ENCODE measurements around the gene KIF26B.
"Not testable (repeated sequence)": the region's sequence is repeated elsewhere in the genome, so short reads cannot be mapped to it uniquely, and the experiment has no call there.

The KIF26B gene

DNA sequence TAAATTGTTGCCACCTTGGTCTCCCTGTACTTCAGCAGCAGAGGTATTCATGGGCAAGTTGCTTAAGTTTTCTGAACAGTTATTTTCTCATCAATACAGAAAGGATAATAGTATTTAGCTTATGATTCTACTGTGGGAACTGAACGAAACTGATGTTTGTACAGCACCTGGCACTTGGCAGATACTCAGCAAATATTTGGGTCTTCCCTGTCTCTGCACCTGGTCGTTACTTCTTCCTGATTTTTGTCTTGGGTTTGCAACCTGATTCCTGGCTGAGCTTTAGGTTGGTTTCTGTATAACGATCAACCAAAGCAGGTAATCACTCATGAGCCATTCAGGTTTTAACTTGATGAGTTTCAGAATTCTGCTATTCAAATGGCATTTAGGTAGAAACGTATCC lies 490.6 kb downstream of the KIF26B start:
- in situ Hi-C loops (cut with HindIII; ENCODE audit: low pct_ligation_motif_present, low pct_unique_long_range_greater_than_20kb, low sequenced_read_pairs) = no loop called here
- DNase-seq = no peak

DNA sequence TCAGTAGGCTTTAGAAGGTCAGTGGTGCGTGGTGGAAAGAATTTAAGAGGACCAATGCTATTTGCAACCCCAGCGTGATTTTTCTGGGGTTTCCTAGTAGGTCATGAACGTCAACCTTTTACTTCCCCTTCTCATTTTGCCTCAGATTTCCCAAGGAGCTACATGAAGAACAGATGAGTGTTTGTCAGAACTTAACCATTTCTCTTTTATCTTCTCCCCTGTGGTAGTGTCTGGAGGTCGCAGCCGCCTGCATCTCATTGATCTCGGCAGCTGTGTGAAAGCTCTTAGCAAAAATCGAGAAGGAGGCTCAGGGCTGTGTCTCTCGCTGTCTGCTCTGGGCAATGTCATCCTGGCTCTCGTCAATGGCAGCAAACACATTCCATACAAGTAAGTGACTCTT lies 491.1 kb downstream of the KIF26B start:
- in situ Hi-C loops (cut with HindIII; ENCODE audit: low pct_ligation_motif_present, low pct_unique_long_range_greater_than_20kb, low sequenced_read_pairs) = no loop called here
- DNase-seq = no peak

DNA sequence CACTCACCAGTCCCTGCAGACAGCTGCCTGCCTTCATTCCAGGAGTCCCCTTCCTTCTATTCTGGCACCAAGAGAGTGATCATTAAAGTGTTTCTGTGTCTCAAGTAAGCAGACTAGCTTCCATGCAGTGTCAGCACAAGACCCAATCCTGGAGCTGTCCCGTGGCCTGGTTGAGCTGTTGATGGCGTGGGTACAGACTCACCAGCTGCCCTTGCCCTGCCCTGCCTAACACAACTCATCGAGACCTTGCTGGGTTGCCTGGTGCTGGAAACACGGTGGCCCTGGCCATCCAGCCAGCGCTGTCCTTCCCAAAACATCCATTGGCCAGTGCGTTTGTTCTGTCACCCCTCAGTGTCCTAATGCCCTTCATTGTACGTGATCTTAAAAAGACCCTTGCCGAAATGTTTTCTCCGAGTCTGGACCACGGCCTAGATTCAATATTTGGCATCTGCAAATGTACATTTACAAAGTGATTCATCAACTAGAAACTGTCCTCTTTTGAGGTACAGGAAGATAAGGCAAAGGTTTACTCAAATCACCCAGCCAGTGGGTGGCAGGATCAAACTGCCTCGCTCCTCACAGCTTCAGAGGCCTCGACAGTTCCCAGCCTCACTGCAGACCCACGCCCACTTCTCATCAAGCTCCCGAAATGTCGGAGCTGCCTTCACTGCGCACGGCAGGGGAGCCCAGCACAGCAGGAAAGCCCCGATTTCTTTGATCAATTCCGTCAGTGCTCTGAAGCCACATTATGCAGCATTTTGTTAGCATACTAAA lies 494.2 kb downstream of the KIF26B start:
- in situ Hi-C loops (cut with HindIII; ENCODE audit: low pct_ligation_motif_present, low pct_unique_long_range_greater_than_20kb, low sequenced_read_pairs) = no loop called here
- DNase-seq = no peak

DNA sequence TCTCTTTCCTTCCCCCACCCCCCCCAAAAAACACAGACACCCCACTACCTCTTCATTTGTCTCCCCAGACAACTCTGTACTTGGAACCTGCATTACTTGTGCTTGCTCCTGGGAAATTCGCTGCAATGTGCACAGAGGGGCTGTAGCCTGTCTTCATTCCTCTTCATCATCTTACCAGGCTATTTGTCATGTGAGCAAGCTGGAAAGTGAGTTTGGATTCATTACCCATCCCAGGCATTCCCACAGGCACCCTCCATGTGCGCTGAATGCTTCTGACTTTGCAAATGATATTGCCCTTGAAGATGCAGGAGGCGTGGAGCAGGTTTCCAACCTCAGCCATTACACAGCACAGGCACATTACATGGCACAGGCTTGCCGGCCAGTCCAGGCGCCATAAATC lies 494.9 kb downstream of the KIF26B start:
- no peak for DNase-seq
- in situ Hi-C loops (cut with HindIII; ENCODE audit: low pct_ligation_motif_present, low pct_unique_long_range_greater_than_20kb, low sequenced_read_pairs) = no loop called here

DNA sequence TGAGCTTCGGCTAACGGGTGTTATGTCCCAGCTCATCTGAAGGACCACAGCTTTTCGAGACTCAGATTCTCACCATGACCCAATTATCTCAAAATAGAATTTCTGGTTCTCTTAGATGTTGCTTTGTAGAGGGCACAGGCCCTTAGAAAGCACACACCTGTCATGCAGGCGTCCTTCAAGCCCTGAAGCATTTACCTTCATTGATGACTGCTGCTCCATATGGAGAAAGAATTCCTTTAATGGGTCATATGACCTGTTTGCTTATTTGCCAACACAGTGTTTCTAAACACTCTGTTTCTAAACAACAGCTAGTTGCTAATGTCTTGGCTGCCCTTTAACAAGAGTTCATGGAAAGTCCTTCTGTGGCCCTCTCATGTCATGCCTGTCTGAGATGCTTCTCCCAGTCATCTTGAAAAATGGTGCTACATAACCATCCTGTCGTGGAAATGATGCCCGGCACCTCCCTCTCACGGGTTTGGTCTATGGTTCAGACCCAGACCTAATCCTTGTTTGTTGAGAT lies 495.7 kb downstream of the KIF26B start:
- no peak for DNase-seq
- in situ Hi-C loops (cut with HindIII; ENCODE audit: low pct_ligation_motif_present, low pct_unique_long_range_greater_than_20kb, low sequenced_read_pairs) = no loop called here

DNA sequence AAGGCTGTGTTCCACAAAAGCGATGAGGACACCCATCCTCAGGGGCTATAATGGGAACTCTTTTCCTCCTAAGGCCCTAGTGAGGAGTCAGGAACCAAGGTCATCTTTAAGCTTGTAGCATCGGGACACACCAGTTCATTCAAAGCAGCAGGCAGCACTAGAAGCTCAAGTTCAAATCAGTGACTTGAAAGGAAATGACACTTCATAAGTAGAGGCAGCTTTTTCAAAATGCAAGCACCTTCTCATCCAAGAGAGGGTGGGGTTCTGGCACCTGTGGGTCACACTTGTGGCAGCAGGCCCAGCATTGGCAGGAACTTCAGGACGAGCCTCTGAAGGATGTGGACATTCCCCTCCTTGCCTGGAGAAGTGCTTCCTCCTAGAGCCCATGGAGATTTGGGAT lies 496.3 kb downstream of the KIF26B start:
- in situ Hi-C loops (cut with HindIII; ENCODE audit: low pct_ligation_motif_present, low pct_unique_long_range_greater_than_20kb, low sequenced_read_pairs) = no loop called here
- DNase-seq = no peak

DNA sequence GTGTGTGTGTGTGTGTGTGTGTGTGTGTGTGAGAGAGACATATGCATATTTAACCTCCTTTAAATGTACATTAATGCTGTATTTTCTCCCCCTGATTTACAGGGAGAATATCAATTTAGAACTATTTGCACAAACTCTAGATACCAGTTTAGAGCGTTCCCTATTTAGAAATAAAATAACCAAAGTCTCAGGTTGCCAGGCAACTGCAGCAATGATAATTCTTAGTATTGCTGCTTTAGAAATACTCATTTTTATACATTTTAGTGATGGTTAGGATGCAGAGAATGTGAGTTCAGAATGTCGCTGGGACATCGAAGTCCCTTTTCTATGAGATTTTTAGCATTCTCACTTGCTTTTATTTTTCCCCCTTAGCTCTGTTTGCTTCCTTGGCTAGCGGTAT lies 497.3 kb downstream of the KIF26B start:
- in situ Hi-C loops (cut with HindIII; ENCODE audit: low pct_ligation_motif_present, low pct_unique_long_range_greater_than_20kb, low sequenced_read_pairs) = no loop called here
- DNase-seq = no peak

DNA sequence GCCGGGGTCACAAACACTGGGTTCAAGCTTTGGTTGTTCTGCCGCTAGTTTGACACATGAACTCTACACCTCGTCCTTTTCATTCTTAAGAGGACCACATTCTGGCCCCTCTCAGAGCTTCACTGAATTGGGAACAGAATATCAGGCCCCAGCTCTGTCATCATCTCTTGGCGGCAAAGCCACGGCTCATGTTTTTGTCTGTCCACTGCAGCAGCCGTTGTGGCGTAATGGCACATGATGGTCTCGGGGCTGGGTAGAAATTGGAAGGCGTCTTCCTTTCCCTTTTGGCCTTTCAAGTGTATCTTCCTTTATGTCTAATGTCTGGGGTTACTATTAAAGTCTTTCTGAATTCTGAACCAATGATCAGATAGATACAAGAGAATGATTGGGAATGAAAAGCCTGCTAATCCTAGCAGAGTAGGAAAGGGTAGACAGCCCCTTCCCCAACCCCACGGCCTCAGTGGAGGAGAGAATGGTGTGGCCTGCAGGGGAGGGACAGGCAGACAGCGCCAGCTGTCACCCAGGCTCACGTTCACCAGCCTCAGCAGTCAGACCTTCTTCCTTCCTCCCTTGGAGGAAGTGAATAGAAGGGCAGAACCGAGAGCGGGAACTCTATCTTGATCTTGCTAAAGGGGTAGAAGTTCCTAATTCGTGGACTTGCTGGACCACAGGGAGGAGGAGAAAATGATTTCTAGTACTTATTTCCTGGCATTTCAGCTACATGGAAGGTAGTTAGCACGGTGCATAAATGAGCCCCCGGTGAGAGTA lies 498.1 kb downstream of the KIF26B start:
- in situ Hi-C loops (cut with HindIII; ENCODE audit: low pct_ligation_motif_present, low pct_unique_long_range_greater_than_20kb, low sequenced_read_pairs) = no loop called here
- DNase-seq = no peak

DNA sequence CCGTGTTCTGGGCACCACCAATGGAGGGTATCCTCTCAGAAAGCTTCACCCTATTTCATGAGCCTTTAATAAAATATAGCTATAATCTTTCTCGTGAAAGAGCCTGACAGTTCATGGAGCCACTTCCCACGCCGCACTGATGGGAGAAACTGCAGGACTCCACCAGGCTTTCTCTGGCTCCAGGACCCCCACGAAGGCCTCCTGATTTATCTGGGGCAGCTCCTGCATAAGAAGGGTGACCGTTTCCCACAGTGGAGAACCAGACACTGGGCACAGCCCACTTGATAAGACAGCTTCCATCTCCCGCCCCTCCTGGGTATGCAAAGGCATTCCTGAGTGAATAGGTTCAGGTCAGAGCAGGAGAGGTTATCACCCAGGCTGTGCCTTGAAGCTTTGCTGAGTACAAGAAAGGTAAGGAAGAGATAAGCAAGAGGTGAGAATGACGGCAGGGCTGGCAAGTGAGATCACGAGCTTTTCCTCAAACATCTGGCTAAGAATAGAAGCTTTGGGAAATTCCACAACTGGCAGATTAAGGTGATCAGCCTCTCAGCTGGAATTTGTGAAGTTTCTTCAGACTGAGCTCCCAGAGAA lies 499.8 kb downstream of the KIF26B start:
- DNase-seq = no peak

DNA sequence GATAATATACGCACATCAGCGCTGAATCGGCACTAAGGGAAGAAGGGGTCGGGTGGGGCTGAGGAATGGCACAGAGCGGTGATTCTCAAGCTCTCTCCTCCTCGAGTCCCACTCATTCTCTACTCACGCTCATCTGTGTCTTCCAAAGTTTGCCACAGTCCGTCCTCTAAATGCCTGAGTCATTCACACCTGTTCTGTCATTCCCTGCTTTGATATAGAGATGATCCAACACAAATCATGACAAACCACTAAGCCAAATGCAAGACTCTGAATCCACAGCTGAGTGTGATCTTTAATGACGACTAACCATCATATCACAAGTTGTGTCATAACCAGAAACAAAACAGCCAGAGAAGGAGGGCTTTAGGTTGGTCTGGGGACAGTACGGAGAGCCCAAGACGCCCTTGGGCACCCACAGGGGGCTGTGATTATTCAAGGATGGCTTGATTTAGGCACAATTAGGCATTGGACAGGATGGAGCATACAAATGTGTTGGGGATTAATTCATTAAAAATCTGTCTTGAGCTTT lies 501.5 kb downstream of the KIF26B start:
- in situ Hi-C loops (cut with HindIII; ENCODE audit: low pct_ligation_motif_present, low pct_unique_long_range_greater_than_20kb, low sequenced_read_pairs) = no loop called here
- DNase-seq = no peak

More for the DNA sequence above, 499.8 kb downstream of the KIF26B start:
- in situ Hi-C loops (cut with HindIII; ENCODE audit: low pct_ligation_motif_present, low pct_unique_long_range_greater_than_20kb, low sequenced_read_pairs) = no loop called here

DNA sequence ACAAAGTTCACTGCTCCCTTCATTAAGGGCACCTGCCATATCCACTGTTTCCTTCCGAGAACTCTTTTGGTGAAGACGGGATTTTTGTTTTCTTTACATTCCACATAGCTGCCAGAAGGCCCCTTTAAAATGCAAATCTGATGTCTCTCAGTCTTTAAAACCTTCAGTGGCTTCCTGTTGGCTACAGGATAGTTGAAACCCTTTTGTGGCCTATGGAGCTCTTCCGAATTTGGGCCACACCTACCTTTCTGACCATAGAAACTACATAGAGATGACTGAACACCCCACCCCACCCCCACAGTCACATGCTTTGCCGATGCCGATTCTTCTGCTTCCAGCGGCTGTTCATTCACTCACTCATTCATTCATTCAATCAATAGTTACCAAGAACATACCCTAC lies 502.6 kb downstream of the KIF26B start:
- DNase-seq = no peak
- in situ Hi-C loops (cut with HindIII; ENCODE audit: low pct_ligation_motif_present, low pct_unique_long_range_greater_than_20kb, low sequenced_read_pairs) = no loop called here

DNA sequence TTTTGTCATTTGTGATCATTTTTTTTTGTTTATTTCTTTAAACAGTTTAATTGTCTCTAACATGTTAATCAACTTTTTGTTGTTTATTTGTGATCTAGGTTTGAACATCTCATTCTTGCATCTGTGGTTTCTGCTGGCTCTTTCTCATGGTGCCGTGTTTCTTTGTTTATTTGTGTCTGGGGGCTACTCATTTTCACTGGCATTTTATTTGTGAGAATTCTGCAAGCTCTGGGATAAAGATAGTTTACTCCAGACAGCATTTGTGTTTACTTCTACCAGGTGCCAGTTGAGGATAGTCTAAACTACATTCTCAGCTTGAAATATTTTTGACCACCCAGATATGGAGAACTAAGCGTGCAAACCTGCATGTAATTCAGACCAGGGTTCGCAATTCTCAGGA lies 508.6 kb downstream of the KIF26B start:
- DNase-seq = no peak

DNA sequence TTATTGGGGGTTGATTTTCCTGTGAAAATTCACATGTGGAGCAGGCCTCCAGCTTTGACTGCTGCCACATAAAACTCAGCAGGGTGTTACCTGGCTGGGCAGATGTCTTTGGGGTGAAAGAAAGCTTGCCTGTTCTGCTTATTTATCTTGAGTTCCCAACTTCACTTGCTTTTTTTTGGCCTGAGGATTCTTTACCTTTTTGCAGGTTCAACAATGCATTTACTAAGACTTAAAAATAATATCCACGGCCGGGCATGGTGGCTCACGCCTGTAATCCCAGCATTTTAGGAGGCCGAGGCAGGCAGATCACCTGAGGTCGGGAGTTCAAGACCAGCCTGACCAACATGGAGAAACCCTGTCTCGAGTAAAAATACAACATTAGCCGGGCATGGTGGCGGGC lies 509.1 kb downstream of the KIF26B start:
- in situ Hi-C loops (cut with HindIII; ENCODE audit: low pct_ligation_motif_present, low pct_unique_long_range_greater_than_20kb, low sequenced_read_pairs) = no loop called here
- DNase-seq = no peak

More for the DNA sequence above, 508.6 kb downstream of the KIF26B start:
- in situ Hi-C loops (cut with HindIII; ENCODE audit: low pct_ligation_motif_present, low pct_unique_long_range_greater_than_20kb, low sequenced_read_pairs) = no loop called here

DNA sequence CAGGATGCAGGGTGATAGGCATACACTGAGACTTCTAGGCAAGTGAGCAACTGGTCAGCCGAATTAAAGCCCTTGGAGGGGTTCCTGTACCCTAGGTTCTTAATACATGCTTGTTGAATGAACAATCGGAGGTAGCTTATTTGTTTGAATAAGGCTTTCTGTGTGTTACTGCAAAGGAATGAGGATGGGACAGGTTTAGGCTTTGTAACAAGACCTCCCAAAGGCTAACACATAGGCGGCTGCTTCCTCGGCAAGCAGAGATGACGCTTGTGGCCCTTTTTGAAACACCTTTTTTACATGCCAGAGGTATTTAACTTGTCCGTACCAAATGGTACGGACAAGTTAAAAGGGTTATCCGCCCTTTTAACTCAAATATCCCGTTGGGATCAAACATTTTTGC lies 511.6 kb downstream of the KIF26B start:
- no peak for DNase-seq
- in situ Hi-C loops (cut with HindIII; ENCODE audit: low pct_ligation_motif_present, low pct_unique_long_range_greater_than_20kb, low sequenced_read_pairs) = no loop called here

DNA sequence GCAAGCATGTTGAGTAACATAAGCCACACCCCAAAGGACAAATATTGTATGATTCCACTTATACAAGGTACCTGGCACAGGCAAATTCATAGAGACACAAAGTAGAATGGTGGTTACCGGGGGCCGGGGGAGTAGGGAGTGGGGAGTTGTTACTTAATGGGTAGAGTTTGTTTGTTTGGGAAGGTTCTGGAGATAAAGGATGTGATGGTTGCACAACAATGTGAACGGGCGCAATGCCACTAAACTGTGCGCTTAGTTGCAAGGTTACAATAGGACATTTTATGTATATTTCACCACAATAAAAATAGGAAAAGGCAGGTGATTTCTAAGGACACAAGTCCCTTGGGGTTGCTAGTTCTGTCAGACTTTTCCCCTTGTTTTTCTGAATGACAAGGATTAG lies 516.6 kb downstream of the KIF26B start:
- no peak for DNase-seq
- in situ Hi-C loops (cut with HindIII; ENCODE audit: low pct_ligation_motif_present, low pct_unique_long_range_greater_than_20kb, low sequenced_read_pairs) = no loop called here

DNA sequence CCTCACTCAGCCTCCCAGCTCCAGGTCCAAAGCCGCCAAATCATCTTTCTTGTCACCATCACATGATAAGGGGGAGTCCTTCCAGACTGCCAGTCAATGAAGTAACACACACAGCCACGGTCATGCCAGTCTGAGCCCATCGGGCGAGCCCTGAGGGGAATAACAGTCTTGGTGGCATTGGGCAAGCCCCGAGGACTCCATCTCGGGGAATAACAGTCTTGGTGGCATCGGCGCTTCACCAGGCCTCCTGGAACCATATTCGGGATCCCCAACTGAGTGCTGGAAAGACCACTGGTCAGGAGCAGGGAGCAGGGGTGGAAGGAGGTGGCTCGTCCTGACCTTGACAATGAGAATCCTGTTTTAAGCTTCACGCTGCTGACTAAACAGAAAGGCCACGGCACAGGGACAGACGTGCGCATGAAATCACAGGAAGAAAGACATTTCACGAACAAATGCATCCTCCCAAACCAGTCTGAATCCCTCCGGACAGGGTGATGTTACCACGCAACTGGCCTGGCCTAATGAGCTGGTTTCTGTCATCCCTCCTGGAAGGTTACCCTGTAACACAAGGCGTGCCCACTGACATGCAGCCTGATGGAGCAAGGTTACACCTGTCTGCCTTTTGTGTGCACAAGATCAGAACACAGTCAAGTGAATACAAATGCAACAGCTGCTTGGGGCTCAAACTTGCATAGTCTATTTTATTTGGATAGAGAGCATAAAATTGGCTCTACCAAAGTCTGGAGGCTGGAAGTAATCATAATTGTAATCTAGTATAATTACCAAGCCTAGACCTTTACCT lies 517.4 kb downstream of the KIF26B start:
- in situ Hi-C loops (cut with HindIII; ENCODE audit: low pct_ligation_motif_present, low pct_unique_long_range_greater_than_20kb, low sequenced_read_pairs) = no loop called here
- no peak for DNase-seq

DNA sequence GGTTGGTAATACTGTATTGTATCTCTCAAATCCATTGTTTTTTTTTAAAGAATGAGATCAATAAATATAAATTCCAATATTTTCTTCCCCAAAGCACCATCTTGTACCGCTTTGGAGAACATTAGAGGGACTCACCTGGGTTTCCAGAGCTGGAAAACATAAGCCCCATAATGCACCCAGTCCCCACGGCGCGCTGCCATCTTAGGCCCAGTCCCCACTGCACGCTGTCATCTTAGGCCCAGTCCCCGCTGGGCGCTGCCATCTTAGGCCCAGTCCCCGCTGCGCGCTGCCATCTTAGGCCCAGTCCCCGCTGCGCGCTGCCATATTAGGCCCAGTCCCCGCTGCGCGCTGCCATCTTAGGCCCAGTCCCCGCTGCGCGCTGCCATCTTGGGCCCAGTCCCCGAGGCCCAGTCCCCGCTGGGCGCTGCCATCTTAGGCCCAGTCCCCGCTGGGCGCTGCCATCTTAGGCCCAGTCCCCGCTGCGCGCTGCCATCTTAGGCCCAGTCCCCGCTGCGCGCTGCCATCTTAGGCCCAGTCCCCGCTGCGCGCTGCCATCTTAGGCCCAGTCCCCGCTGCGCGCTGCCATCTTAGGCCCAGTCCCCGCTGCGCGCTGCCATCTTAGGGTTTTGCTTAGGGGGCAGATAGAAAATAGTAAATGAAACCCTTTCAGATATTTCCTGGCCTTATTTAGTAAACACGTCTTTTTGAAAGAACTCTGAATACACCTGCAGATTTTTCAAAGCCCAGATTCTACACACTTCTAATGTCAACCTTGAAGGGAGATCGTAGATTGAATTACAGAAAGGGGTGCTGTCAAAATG lies 518.3 kb downstream of the KIF26B start:
- DNase-seq; in situ Hi-C loops (cut with HindIII; ENCODE audit: low pct_ligation_motif_present, low pct_unique_long_range_greater_than_20kb, low sequenced_read_pairs): not testable (repeated sequence)
